ENCODE data around the gene RABAC1.
A peak's percentile ranks its signal among the peaks of the same experiment; 100 is the strongest.

The RABAC1 gene

GRCh38 chr19:41988947-41989346 is 29.8 kb upstream of the RABAC1 start:
- DNase-seq, result no peak

GRCh38 chr19:41987141-41987860 is 28.2 kb upstream of the RABAC1 start:
- no peak for DNase-seq

DNA sequence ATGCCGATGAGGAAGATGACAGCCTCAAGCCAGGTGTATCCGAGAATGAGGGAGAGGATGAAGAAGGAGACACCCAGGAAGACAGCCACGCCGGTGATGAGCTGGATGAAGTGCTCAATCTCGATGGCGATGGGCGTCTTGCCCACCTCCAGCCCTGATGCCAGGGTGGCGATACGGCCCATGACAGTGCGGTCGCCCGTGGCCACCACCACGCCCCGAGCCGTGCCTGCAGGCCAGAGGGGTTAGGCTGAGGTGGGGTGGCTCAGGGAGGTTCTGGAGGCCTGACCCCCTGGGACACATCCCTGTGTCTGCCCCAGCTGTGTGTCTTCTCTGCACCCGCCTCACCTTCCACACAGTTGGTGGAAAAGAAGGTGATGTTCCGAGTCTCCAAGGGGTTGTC is 25.8 kb upstream of the RABAC1 start:
- DNase-seq, result no peak

- DNase-seq, result no peak
Measured at GRCh38 chr19:41981724-41982123, 22.6 kb upstream of the RABAC1 start.

GRCh38 chr19:41978470-41978869 is 19.3 kb upstream of the RABAC1 start:
- DNase-seq, result no peak

DNA sequence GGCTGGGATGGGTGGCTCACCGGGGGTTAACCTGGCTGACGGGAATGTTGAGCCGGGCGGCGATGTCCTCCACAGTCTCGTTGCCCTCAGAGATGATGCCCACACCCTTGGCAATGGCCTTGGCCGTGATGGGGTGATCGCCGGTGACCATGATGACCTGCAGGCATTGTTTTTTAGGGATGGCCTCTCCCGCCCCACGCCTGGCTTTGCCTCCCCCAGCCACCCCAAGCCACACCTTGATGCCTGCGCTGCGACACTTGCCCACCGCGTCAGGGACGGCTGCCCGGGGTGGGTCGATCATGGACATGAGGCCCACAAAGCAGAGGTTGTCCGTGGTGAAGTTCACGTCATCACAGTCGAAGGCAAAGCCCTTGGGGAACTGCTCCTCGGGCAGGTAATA is 18.8 kb upstream of the RABAC1 start:
- DNase-seq, result no peak

GRCh38 chr19:41974652-41975051 is 15.5 kb upstream of the RABAC1 start:
- no peak for DNase-seq

GRCh38 chr19:41971363-41971762 is 12.2 kb upstream of the RABAC1 start:
- DNase-seq, result no peak

DNA sequence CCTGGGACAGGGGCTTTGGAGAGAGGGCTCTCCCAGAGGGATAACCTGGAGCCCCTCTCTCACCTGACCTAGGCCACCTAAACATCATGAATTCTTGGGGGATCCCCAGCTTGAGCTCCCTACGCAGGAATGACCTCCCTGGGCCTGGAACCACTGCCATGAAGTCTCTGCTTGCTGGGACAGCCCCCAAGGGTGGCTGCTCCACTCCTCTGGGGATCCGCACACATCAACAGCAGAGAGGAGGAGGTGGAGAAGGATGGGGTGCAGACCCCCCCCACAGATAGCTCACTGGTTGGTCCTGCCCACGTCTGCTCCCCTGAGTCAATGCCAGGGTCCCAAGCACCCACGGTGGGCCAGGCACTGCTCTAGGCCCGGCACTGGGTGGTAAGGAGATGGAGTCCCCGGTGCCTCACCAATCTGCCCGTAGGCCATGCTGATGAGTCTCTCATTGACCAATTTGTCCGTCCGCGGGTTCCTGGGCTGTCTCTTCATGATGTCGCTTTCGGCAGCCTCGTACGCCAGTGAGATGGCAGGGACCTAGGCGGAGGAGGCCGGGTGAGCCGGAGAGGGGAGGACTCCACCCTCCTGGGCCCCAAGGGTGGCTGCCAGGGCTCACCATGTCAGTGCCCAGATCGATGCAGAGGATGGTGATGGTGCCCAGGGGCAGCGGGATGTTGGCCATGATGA is 10.8 kb upstream of the RABAC1 start:
- DNase-seq, result no peak

DNA sequence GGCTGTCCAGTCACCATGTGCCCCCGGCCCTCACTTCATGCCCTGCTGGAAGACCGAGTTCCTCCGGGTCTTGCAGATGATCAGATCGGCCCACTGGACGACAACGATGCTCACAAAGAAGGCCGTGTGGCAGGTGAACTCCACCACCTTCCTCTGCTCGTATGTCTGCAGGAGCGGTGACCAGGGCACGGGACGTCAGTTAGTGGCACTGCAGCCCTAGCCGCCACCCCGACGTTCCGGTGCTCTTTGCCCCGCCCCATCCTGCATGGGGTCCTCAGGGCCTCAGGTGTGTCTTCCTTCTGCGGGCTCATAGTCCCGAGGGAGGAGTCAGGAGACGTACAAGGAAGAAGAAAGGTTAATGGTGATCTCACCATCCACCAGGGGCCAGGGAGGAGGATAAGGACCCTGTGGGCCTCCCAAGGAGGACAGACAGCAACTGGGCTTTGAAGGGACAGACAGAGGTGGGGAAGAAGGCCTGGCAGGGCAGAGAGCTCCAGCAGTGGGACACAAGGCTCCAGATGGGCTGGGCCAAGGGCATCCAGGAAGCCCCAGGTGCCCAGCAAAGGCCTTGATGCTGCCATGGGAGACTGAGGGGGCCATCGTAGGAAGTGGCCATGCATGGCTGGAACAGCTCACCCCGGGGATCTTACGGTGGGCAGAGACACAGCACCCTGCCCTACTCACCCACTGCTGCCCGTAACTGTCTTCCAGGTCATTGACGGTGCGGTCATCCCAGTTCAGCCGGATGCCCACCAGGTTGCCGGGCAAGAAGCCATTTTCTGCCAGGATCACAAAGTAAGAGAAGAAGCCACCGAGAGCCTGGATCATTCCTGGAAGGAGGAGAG is 9.9 kb upstream of the RABAC1 start:
- DNase-seq, result no peak

- no peak for DNase-seq
Measured at GRCh38 chr19:41967054-41967783, 8.1 kb upstream of the RABAC1 start.

GRCh38 chr19:41965106-41965505 is 6.0 kb upstream of the RABAC1 start:
- DNase-seq, result no peak

DNA sequence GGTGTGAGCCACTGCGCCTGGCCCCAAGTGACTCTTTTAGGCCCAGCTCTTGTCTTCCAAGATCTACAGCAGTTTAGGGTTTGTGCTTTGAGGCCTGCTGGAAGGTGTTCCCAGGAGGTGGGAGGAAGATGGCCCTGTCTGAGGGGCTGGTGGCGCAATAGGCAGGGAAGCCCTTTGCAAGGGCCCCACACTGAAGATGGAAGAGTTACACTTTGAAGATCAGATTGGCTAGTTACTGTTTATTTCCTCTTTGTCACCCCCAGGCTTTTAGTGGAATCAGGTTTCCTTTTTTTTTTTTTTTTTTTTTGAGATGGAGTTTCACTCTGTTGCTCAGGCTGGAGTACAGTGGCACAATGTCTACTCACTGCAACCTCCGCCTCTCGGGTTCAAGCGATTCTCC is 1.9 kb upstream of the RABAC1 start:
- no peak for DNase-seq

- peak; percentile 79 for DNase-seq
Measured at GRCh38 chr19:41958367-41959055, 610 bp downstream of the RABAC1 start.

DNA sequence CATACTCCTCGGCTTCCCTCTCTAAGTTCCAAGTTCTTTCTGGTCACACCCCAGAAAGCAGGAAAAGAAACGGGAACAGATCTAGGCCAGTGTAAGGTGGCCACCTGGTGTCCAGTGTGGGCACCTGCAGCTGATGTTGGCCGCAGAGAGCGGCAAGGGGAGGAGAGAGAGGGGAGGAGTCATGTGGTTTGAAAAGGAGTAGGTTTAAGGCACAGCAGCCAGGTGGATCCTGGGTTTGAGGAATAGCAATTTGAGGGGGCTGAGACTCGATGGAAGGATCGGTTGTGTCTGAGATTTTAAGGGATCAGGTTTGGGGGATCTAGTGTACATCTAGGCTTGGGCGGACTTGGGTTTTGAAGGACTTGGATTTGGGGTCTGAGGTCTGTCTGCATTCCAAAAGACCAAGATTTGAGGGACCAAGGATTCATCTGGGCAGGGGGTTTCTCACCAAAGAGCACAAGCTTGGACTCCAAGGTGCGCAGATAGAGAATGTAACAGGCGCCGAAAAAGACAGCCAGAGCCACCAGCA is 1.2 kb downstream of the RABAC1 start:
- DNase-seq, result peak; percentile 82

GRCh38 chr19:41957161-41957837 is 1.8 kb downstream of the RABAC1 start:
- DNase-seq, result no peak

- no peak for DNase-seq
Measured at GRCh38 chr19:41956621-41957020, 2.5 kb downstream of the RABAC1 start.

- DNase-seq, result no peak
Measured at GRCh38 chr19:41955521-41955920, 3.6 kb downstream of the RABAC1 start.

DNA sequence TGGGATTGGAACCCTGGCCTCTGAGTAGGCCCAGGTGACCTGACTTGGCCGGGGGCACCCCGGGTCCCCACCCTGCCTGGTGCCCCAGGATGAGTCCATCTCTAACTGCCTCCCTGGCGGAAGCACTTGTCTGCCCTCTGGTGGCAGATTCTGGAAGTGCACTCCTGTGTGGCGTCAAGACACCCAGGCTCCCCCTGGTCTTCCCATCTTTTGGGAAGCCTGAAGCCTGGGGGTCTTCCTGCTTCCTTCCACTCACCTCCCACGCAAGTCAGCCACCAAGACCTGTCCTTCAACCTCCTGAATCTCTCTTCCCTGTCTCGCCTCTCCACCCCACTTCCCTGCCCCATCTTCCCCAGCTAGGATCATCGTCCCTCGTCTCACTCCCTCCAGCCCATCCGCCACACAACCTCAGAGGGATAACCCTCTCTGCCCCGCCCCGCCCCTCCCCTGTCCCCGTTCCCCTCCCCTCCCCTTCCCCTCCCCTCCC is 7.4 kb downstream of the RABAC1 start:
- DNase-seq, result peak; percentile 62

DNA sequence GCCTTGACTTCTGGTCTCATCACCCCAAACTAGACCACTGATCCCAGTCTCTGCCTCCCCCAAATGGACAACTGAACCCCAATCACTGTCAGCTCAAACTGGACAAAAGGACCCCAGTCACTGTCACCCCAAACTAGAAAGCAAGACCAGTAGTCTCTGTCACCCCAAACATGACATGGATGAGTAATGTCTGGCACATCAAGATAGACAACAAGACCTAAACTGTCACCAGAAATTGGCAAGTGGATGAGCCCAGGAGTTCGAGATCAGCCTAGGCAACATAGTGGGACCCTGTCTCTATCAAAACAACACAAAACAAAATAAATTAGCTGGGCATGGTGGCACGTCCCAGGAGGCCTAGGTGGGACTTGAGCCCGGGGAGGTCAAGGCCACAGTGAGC is 12.0 kb downstream of the RABAC1 start:
- DNase-seq, result no peak

DNA sequence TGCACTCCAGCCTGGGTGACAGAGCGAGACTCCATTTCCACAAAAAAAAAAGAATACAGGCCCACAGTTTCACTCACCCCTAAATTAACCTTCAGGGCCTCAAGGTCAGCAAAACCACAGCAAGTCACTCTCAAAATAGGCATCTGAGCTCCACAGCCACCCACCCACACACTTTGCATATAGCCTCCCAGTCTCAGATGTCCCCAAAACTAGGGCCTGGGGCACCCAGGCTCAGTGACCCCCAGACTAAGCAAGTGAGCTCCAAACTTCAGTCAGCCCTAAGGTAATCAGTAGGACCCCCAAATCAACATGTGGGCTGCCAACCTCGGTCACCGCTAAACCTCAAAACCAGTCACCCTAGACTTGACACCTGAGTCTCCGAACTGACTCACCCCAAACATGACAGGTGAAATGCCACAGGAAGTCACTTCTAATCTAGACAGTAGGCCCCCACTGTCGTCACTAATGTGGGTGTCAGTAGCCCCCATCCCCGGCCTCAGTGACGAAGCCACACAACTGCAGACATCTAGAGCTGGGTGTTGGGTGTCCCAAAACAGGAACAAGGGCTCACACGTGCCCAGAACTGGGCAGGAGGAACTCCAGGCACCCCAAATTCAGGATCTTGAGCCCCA is 13.9 kb downstream of the RABAC1 start:
- no peak for DNase-seq

Data from NCI-H1105 (cell line).